GM19463 (cell line): ENCODE measurements around the gene ST7.
"Not testable (repeated sequence)": the region's sequence is repeated elsewhere in the genome, so short reads cannot be mapped to it uniquely, and the experiment has no call there.

Experiments
- ATAC-seq: cut with Tn5 transposase; IDR thresholded peaks from one replicate; pipeline ENCODE4 v1.9.1; 2021; ENCODE audit warnings: mild to moderate bottlenecking, moderate library complexity; ENCODE audit not compliant: unreplicated experiment

ST7 gene

DNA sequence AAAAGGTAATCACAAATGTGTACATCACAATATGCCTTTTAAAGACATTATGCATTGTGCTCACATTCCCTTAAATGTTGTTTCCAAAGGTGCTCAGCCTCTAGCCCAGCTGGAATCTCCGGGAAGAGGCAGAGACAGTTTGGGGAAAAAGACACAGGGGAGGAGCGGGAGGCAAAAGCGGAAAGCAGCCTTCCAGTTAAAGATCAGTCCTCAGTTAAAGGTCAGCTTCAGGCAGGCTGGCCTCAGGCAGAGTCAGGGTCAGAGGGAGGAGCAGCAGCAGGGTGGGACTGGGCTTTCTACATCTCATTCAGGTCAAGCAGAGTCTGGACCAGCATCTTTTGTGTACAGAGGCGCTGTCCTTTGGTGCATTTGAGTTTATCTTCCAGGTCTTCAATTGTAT lies 18.6 kb downstream of the ST7 start:
- ATAC-seq: no peak

- not testable (repeated sequence) for ATAC-seq
Observed at GRCh38 chr7:116975024-116975423, 21.7 kb downstream of the ST7 start.

GRCh38 chr7:116977172-116977571 lies 23.9 kb downstream of the ST7 start:
- no peak for ATAC-seq

DNA sequence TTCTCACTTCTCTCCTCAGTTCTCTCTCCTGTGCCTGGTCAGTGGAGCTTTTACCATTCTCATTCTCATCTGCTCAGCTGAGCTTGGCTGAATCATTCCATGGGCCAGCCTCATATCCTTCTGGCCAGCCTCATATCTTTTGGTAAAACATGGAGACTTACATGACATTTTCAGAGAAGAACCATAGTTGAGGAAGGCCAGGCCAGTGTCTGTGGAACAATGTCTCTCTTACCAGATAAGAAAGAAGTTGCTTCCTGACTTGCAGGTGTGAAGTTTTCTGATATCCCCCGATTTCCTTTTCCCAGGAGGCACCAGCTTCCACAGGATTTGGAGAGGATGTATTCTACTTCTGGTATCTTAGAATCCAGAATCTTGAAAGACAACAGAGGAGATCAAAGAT lies 24.7 kb downstream of the ST7 start:
- ATAC-seq: no peak

- ATAC-seq: no peak
Observed at GRCh38 chr7:116979430-116979829, 26.1 kb downstream of the ST7 start.

DNA sequence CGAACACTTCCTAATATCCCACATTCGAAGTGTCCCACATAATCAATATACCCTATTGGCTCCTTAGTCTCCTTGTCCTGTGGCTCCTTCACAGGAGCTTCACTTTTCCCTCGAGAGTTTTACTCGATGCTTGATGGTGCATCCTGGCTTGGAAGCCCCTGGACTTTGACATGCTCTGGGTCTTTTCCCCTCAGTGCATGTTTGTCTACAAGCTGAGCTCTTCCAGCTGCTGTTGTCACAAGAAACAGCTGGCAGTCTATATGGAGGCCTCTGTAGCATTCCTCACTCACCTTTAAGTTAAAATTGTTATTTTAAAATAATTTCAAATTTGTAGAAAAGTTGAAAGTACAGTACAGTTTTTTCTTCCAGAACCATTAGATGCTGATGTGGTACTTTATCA lies 27.1 kb downstream of the ST7 start:
- no peak for ATAC-seq

DNA sequence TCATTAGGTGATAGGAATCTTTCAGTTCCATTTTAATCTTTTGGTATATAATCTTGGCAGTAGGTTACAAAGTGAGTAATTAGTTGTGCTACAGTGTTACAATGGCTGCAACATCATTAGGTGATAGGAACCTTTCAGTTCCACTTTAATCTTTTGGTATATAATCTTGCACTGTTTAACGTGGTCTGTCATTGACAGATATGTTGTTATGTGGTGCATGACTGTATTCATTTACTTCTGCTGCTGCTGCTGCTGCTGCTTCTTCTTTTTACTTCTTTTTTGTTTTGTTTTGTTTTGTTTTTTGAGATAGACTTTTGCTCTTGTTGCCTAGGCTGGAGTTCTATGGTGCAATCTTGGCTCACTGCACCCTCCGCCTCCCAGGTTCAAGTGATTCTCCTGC lies 28.6 kb downstream of the ST7 start:
- ATAC-seq: no peak

GRCh38 chr7:116984511-116984910 lies 31.2 kb downstream of the ST7 start:
- no peak for ATAC-seq

DNA sequence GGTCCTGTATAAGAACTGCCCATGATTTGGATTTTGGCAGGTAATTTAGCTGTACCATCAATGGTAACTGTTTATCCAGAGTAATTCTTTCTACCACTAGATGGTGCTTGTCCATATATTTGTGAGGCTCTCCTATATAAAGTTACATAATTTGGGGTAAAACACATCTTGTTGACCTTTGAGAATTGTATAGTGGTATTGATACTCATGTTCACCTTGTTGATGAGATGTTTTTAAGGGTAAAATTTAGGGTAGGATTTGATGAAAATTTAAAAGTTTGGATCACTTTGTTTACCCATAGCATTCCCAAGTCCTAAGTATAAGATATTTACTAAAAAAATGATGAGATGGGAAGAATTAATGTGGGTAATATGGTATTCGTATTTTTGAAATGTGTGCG lies 31.6 kb downstream of the ST7 start:
- ATAC-seq: peak; percentile 39

DNA sequence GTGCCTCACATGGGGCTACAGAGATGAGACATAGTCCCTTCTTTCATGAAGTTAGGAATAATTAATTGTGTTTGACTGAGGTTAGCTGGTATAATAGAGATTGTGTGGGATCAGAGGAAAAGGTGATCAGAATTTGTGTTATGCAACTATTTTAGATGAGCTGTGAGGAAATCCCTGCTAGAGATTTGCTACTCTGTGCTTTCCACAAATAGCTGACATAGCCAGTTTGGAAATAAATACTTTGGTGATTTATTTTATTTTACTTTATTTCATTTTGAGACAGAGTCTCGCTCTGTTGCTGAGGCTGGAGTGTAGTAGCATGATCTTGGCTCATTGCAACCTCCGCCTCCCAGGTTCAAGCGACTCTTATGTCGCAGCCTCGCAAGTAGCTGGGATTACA lies 32.3 kb downstream of the ST7 start:
- no peak for ATAC-seq

GRCh38 chr7:116986611-116987565 lies 33.6 kb downstream of the ST7 start:
- ATAC-seq: peak; percentile 57

DNA sequence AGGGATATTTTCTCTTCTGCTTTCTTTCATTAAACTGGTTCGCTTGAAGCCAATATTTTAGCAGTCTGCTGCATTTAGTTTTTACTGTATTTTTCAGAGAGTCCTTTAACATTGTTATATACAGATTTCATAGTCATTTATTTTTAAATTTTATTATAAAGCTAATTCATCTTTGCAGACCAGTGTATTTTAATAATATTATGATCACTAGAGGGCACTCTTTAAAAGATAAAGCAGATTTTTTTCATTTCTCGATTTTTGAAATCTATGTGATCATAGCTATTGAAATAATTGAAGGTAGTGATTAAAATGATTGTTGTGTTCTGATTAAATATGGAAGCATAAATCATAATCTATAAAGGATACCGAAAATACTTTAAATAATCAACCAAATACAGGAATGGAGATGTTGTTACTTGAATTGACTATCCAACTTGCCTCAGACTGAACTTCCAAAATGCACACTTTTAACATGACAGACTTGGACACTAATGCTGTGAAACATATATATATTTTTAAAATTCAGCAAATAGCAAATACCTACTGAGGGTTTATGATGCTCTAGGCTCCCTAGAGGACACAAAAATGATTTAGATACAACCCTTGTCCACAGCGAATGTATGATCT lies 35.2 kb downstream of the ST7 start:
- no peak for ATAC-seq

DNA sequence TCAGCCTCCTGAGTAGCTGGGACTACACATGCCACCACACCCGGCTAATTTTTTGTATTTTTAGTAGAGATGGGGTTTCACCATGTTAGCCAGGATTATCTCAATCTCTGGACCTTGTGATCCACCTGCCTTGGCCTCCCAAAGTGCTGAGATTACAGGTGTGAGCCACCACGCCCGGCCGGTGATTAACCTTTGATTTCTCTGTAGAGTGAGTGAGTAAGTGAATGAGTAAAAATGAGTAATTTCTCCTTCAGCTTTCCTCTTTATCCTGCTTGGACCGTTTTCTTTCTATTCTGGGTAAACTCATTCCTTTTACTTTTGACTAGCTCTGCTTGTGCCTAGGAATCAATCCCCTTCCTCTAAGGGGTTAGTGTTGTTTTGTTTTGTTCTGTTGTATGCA lies 36.8 kb downstream of the ST7 start:
- ATAC-seq: no peak

DNA sequence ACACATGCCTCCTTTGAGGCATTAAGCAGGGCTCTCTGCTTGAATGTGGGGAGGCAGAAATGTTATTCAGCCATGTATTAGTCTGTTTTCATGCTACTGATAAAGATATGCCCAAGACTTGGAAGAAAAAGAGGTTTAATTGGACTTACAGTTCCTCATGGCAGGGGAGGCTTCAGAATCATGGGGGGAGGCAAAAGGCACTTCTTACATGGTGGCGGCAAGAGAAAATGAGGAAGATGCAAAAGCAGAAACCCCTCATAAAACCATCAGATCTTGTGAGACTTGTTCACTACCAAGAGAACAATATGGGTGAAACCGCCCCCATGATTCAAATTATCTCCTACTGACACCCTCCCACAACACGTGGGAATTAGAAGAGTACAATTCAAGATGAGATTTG lies 37.9 kb downstream of the ST7 start:
- ATAC-seq: no peak

- ATAC-seq: no peak
Observed at GRCh38 chr7:116994611-116995010, 41.3 kb downstream of the ST7 start.

DNA sequence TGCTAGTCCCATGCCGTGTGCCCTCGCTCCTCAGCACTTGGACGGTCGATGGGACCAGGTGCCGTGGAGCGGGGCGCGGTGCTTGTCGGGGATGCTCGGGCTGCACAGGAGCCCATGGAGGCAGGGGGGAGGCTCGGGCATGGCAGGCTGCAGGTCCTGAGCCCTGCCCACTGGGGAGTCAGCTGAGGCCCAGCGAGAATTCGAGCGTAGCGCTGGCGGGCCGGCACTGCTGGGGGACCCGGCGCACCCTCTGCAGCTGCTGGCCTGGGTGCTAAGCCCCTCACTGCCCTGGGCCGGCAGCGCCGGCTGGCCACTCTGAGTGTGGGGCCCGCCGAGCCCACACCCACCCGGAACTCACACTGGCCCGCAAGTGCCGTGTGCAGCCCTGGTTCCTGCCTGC lies 44.7 kb downstream of the ST7 start:
- no peak for ATAC-seq

DNA sequence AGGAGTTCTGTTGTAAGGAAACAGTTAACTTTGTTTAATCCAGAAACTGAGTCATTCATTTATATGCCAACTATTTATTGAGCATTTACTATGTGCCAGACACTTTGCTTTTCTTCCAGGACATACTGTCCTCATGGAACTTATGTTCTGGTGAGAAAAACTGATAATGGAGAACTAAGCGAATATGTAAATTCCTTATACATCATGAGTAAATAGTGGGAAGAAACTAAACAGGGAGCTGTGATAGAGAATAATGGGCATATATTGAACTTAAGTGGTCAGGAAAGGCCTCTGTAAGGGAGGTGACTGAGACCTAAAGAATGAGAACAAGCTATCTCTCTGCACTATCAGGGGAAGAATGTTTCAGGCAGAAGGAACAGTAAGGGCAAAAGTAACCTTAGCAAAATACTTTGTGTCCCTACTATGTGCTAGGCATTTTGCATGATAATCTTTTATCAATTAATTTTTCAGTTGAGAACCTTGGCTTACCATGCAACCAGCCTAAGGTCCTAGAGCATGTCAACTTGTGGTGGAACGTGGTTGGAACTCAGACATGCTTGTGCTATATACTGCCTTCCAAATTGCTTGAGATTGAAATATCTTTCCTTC lies 45.4 kb downstream of the ST7 start:
- no peak for ATAC-seq

GRCh38 chr7:116999311-116999710 lies 46.0 kb downstream of the ST7 start:
- ATAC-seq: no peak

GRCh38 chr7:117001283-117001682 lies 48.0 kb downstream of the ST7 start:
- ATAC-seq: no peak

- ATAC-seq: no peak
Observed at GRCh38 chr7:117004899-117005298, 51.6 kb downstream of the ST7 start.

DNA sequence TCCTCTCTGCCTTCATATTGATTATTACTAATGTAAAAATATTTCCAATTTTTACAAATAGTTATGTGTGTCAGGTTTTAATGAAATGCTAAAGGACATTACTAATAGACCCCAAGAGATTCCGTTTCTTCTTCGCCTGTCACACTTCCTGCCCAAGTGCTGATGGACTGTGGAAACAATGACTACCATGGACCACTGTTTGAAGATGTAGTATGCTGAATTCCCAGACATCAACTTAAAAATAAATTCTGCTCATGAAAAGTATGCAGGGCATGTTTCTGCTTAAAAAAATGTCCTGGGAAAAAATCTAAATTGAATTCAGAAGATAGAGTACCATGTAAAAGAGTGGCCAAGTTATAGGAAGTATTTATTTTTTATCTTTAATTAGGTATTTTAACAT lies 52.1 kb downstream of the ST7 start:
- no peak for ATAC-seq
